HCT116 (cell line): ENCODE results near the gene STK38L. TPM values are rescaled to one million over a fixed set of nuclear protein-coding genes. Genes with fewer than 3 reads are reported as not detected.

Experiments
- ATAC-seq: fragments of 200-7000 bp; cut with Tn5 transposase; 2 replicates; pipeline ENCODE4 v1.9.1; 2020; ENCODE audit warnings: mild to moderate bottlenecking, moderate library complexity
- BruUV-seq: library from RNA; stranded (reverse); fragments of 400-500 nt; replicated peaks from 2 replicates; lab custom pipeline; 2021; lab: Mats Ljungman, UMichigan
- CTCF ChIA-PET: fragments of 300-600 bp; sonication (Branson Sonifier 250); formaldehyde crosslinking; loops from one replicate; lab custom pipeline; 2021; ENCODE audit warnings: antibody characterized with exemption; lab: Charles Lee
- POLR2A ChIA-PET: fragments of 300-600, 350-600 bp; sonication (Branson Sonifier 250); formaldehyde crosslinking; loops from one replicate; lab custom pipeline; 2021; ENCODE audit warnings: antibody characterized with exemption; lab: Charles Lee
- RAD21 ChIA-PET, 2 experiments: fragments of 300-600 bp; sonication (Branson Sonifier 250); formaldehyde crosslinking; loops; one replicate each; lab custom pipeline; 2023; ENCODE audit warnings: low total read pairs in 2 of 2; ENCODE audit not compliant: uncharacterized antibody in 2 of 2, unreplicated experiment in 2 of 2, low non-redundant PET in 1 of 2; lab: Charles Lee
- DNase-seq: peaks from one replicate; pipeline ENCODE4 v3.0.0-alpha.2; 2010; ENCODE audit warnings: low read depth, low spot score
- H2AFZ ChIP-seq: fragments of 200-600 bp; shearing (Covaris generic), sonication (generic); 2 replicates; pipeline ENCODE4 v1.6.1; 2017; ENCODE audit warnings: low read depth, mixed run types, mixed read lengths, antibody characterized with exemption, low read length; ENCODE audit not compliant: poor library complexity, severe bottlenecking
- H3K27ac ChIP-seq: 2 replicates; pipeline ENCODE4 v1.5.1; 2012; ENCODE audit warnings: low read depth, low read length
- H3K27me3 ChIP-seq: fragments of 200-600 bp; sonication (generic); 2 replicates; pipeline ENCODE4 v1.6.1; 2016; ENCODE audit warnings: mixed run types, low read length, mixed read lengths; ENCODE audit not compliant: insufficient read depth
- H3K36me3 ChIP-seq, 2 experiments: fragments of 200-500 bp in 1 of 2; fragments of 200-600 bp in 1 of 2; sonication (Bioruptor generic) in 1 of 2; sonication (generic) in 1 of 2; 2 replicates each; pipeline versions ENCODE4 v1.5.1 to v1.6.1; 2014 to 2016; ENCODE audit warnings: low read length in 2 of 2, inconsistent platforms in 1 of 2, mixed read lengths in 1 of 2, mixed run types in 1 of 2; ENCODE audit not compliant: insufficient read depth in 2 of 2, control insufficient read depth in 1 of 2
- H3K4me1 ChIP-seq, 2 experiments: fragments of 200-600 bp in 1 of 2; sonication (generic) in 1 of 2; 2 replicates each; pipeline versions ENCODE4 v1.5.1 to v1.6.1; 2012 to 2017; ENCODE audit warnings: low read length in 2 of 2, inconsistent platforms in 1 of 2, mild to moderate bottlenecking in 1 of 2, mixed read lengths in 1 of 2, mixed run types in 1 of 2, moderate library complexity in 1 of 2; ENCODE audit not compliant: insufficient read depth in 2 of 2, control insufficient read depth in 1 of 2
- H3K4me2 ChIP-seq: fragments of 200-600 bp; sonication (generic); 2 replicates; pipeline ENCODE4 v1.6.1; 2017; ENCODE audit warnings: mixed run types, low read length, mixed read lengths
- H3K4me3 ChIP-seq, 2 experiments: fragments of 200-600 bp in 1 of 2; sonication (generic) in 1 of 2; replicated peaks in 1 of 2; 2 replicates each; pipeline ENCODE4 v1.5.1; 2011 to 2016; ENCODE audit warnings: low read length in 2 of 2, control low read depth in 1 of 2, low read depth in 1 of 2, mild to moderate bottlenecking in 1 of 2, mixed read lengths in 1 of 2, mixed run types in 1 of 2
- H3K79me2 ChIP-seq: fragments of 200-600 bp; sonication (generic); 2 replicates; pipeline ENCODE4 v1.6.1; 2017; ENCODE audit warnings: mild to moderate bottlenecking, mixed run types, low read length, moderate library complexity, mixed read lengths; ENCODE audit not compliant: insufficient read depth
- H3K9ac ChIP-seq: fragments of 200-600 bp; sonication (generic); 2 replicates; pipeline ENCODE4 v1.6.1; 2016; ENCODE audit warnings: low read length, mixed read lengths
- H3K9me2 ChIP-seq: fragments of 200-600 bp; sonication (generic), shearing (Covaris generic); 2 replicates; pipeline ENCODE4 v1.6.1; 2017; ENCODE audit warnings: mixed run types, mild to moderate bottlenecking, moderate library complexity; ENCODE audit not compliant: insufficient read depth
- H3K9me3 ChIP-seq, 2 experiments: fragments of 200-500 bp in 1 of 2; fragments of 200-600 bp in 1 of 2; sonication (Bioruptor generic) in 1 of 2; sonication (generic) in 1 of 2; 2 replicates each; pipeline ENCODE4 v1.6.1; 2014 to 2017; ENCODE audit warnings: low read length in 2 of 2, mixed read lengths in 2 of 2, inconsistent platforms in 1 of 2, low read depth in 1 of 2, mild to moderate bottlenecking in 1 of 2, mixed run types in 1 of 2, moderate library complexity in 1 of 2; ENCODE audit not compliant: control insufficient read depth in 1 of 2, insufficient read depth in 1 of 2
- H4K20me1 ChIP-seq: fragments of 200-600 bp; sonication (generic), shearing (Covaris generic); 2 replicates; pipeline ENCODE4 v1.6.1; 2017; ENCODE audit warnings: mixed run types, mild to moderate bottlenecking, moderate library complexity; ENCODE audit not compliant: insufficient read depth
- CEBPB ChIP-seq: IDR thresholded peaks from 2 replicates; pipeline ENCODE4 v1.6.1; 2012; ENCODE audit warnings: low read depth
- EGR1 ChIP-seq: IDR thresholded peaks from 2 replicates; pipeline ENCODE4 v1.6.1; 2012; ENCODE audit warnings: low read depth
- EZH2phosphoT487 ChIP-seq: fragments of 200-600 bp; IDR thresholded peaks from 2 replicates; pipeline ENCODE4 v1.6.1; 2018; ENCODE audit warnings: antibody characterized with exemption, borderline replicate concordance
- POLR2A ChIP-seq: IDR thresholded peaks from 2 replicates; pipeline ENCODE4 v1.7.0; 2011; ENCODE audit warnings: borderline replicate concordance; ENCODE audit not compliant: insufficient read depth, insufficient read length; ENCODE audit errors: extremely low read depth
- POLR2AphosphoS5 ChIP-seq: IDR thresholded peaks from 2 replicates; pipeline ENCODE4 v1.6.1; 2011; ENCODE audit warnings: mild to moderate bottlenecking, low read depth, low read length, moderate library complexity
- RAD21 ChIP-seq: IDR thresholded peaks from 2 replicates; pipeline ENCODE4 v1.6.1; 2012; ENCODE audit warnings: low read depth, mild to moderate bottlenecking
- SP1 ChIP-seq: IDR thresholded peaks from 2 replicates; pipeline ENCODE4 v1.6.1; 2012; ENCODE audit warnings: low read depth
- SRF ChIP-seq: IDR thresholded peaks from 2 replicates; pipeline ENCODE4 v1.6.1; 2012; ENCODE audit warnings: low read depth
- ZFX ChIP-seq: fragments of 450-650 bp; IDR thresholded peaks from 2 replicates; pipeline ENCODE4 v1.6.1; 2017
- intact Hi-C: fragments of 100-400 bp; cut with micrococcal nuclease; formaldehyde crosslinking; loops from 2 replicates; pipeline ENCODE4 v1.10.0; 2022
- total RNA-seq: library from RNA; stranded (reverse); gene quantifications from one replicate; pipeline ENCODE4 v1.2.1, GENCODE V29; 2021; ENCODE audit not compliant: unreplicated experiment
- TF ChIP-seq, protein P1 (sequence below): IDR thresholded peaks from 2 replicates; pipeline ENCODE4 v1.6.1; 2012
- TF ChIP-seq, protein P2 (sequence below): IDR thresholded peaks from 2 replicates; pipeline ENCODE4 v1.6.1; 2011; ENCODE audit warnings: mild to moderate bottlenecking, low read length, moderate library complexity; ENCODE audit not compliant: insufficient replicate concordance; ENCODE audit errors: extremely low read depth
- TF ChIP-seq, protein P3 (sequence below): IDR thresholded peaks from 2 replicates; pipeline ENCODE4 v1.6.1; 2012; ENCODE audit warnings: low read depth

STK38L gene
- total RNA-seq, 1 experiment from 2014 or later: 23.9 TPM

DNA sequence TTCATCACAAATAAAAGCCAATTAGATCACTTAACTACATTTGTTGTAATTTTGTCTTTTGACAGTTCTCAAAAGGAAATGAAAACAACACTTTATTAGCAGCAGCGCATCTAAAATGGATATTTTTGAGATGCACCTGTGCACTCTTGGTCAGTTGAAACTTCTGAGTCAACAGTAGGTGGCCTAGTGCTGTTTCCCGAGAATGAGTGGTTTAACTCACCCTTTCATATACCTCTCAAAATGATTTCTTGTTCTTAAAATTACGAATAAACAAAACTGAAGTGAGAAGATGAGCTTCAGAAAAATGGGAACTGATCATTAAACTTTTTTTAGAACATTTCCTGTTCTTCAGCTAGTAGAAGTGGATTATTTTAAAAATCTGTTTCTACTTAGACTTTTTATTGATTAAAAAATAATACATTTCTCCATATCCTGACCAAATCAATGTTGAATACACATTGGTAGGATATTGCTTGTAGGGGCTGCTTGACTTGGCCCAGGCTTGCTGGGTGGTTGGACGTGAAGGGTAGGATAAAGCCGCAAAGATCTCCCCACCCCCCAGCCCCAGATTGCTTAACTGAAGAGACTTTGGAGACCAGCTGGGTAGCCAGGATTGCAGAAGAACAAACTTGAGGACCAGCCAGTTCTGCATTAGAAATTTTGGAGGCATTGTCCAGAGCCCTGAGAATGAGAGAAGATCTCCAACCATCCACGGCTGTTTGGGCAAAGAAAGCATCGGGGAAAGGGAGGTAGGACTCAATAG lies 22.3 kb upstream of the STK38L start:
- Histone ChIP-seq H3K4me1 (no peaks in the 10 kb centered on the region), H3K4me2 (no peak overlapping the region), H3K9me2 (no peaks in the 10 kb centered on the region), H3K27me3 (no peaks in the 10 kb centered on the region), H3K36me3 (no peaks in the 10 kb centered on the region), H3K9me3 (no peaks in the 10 kb centered on the region), H4K20me1 (no peaks in the 10 kb centered on the region), H2AFZ (no peak overlapping the region), H3K9ac (no peak overlapping the region), H3K27ac (no peak overlapping the region), H3K79me2 (no peaks in the 10 kb centered on the region), H3K4me3 (no peak overlapping the region)
- ATAC-seq (no peak), DNase-seq (no peak)
- intact Hi-C loops: no loop called here
- TF ChIP-seq POLR2AphosphoS5 (no peak), CEBPB (no peak), SRF (no peak), ZFX (no peak)
- TF ChIP-seq, protein P1, sequence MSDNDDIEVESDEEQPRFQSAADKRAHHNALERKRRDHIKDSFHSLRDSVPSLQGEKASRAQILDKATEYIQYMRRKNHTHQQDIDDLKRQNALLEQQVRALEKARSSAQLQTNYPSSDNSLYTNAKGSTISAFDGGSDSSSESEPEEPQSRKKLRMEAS: no peak
- TF ChIP-seq, protein P2, sequence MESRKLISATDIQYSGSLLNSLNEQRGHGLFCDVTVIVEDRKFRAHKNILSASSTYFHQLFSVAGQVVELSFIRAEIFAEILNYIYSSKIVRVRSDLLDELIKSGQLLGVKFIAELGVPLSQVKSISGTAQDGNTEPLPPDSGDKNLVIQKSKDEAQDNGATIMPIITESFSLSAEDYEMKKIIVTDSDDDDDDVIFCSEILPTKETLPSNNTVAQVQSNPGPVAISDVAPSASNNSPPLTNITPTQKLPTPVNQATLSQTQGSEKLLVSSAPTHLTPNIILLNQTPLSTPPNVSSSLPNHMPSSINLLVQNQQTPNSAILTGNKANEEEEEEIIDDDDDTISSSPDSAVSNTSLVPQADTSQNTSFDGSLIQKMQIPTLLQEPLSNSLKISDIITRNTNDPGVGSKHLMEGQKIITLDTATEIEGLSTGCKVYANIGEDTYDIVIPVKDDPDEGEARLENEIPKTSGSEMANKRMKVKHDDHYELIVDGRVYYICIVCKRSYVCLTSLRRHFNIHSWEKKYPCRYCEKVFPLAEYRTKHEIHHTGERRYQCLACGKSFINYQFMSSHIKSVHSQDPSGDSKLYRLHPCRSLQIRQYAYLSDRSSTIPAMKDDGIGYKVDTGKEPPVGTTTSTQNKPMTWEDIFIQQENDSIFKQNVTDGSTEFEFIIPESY: no peak
- ChIA-PET POLR2A (no interaction called here), RAD21 (no interaction called here), CTCF (no interaction called here)
- BruUV-seq: no TSS peak

DNA sequence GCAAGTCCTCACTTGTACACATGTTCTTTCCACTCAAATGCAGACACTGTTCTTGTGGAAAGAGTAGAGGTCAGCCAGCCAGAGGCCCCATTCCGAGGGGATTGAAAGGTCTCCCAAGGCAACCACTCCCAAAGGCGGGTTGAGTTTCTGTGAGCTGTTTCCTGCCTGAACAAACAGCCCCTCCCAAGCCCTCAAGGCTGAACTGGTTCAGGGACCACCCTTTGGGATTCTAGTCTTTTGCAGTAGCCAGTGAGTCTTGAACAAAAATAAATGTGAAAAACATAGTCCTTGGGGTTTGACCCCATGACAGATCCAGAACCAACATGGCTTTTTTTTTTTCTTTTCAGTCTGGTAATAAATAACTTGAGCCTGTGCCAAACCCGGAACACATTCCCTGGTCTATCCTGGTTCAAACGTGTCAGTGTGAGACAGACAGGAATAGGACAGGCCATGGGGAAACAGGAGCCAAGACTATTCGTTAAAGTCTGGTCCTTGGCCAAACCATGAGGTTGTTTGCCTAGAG lies 17.6 kb upstream of the STK38L start:
- CTCF ChIA-PET: no interaction called here
- no peak for TF ChIP-seq EZH2phosphoT487
- no peak for TF ChIP-seq ZFX
- TF ChIP-seq RAD21: no peak
- TF ChIP-seq SP1: no peak
- TF ChIP-seq POLR2A: no peak
- no peak for TF ChIP-seq EGR1
- TF ChIP-seq POLR2AphosphoS5: no peak
- TF ChIP-seq, protein P3, sequence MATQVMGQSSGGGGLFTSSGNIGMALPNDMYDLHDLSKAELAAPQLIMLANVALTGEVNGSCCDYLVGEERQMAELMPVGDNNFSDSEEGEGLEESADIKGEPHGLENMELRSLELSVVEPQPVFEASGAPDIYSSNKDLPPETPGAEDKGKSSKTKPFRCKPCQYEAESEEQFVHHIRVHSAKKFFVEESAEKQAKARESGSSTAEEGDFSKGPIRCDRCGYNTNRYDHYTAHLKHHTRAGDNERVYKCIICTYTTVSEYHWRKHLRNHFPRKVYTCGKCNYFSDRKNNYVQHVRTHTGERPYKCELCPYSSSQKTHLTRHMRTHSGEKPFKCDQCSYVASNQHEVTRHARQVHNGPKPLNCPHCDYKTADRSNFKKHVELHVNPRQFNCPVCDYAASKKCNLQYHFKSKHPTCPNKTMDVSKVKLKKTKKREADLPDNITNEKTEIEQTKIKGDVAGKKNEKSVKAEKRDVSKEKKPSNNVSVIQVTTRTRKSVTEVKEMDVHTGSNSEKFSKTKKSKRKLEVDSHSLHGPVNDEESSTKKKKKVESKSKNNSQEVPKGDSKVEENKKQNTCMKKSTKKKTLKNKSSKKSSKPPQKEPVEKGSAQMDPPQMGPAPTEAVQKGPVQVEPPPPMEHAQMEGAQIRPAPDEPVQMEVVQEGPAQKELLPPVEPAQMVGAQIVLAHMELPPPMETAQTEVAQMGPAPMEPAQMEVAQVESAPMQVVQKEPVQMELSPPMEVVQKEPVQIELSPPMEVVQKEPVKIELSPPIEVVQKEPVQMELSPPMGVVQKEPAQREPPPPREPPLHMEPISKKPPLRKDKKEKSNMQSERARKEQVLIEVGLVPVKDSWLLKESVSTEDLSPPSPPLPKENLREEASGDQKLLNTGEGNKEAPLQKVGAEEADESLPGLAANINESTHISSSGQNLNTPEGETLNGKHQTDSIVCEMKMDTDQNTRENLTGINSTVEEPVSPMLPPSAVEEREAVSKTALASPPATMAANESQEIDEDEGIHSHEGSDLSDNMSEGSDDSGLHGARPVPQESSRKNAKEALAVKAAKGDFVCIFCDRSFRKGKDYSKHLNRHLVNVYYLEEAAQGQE: no peak

More for the DNA sequence above, 17.6 kb upstream of the STK38L start:
- ATAC-seq (no peak), DNase-seq (no peak)
- Histone ChIP-seq H3K79me2 (no peaks in the 10 kb centered on the region), H3K9me2 (no peaks in the 10 kb centered on the region), H4K20me1 (no peaks in the 10 kb centered on the region), H3K4me1 (no peaks in the 10 kb centered on the region), H3K4me3 (no peak overlapping the region), H3K9ac (no peak overlapping the region), H2AFZ (no peak overlapping the region), H3K9me3 (no peaks in the 10 kb centered on the region), H3K4me2 (no peak overlapping the region), H3K27ac (no peak overlapping the region), H3K36me3 (no peaks in the 10 kb centered on the region), H3K27me3 (no peaks in the 10 kb centered on the region)
- intact Hi-C loops: no loop called here
- no TSS peak for BruUV-seq
- ChIA-PET POLR2A (no interaction called here), RAD21 (no interaction called here)
